ENCODE results near the gene MPP2.

MPP2 gene

DNA sequence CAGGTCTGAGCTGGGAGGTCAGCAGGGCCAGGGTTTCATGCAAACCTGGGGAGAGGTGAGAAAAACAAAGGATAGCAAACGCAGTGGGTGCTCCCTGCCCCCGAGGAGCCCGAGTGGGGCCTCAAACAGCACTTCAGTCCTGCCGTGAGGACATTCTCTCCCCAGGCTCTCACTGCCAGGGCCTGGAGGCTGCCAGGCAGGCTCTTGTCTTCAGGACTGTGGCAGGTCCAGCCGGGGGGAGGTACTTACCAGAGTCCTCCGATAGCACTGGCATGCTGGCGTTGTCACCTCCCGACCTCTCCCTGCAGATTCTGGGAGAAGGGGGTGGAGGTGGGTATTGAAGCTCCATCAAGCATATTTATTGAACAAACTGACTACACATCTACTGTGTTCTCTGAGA lies 75.7 kb downstream of the MPP2 start:
- in situ Hi-C loops (cut with MboI; ENCODE audit: low pct_unique_long_range_greater_than_20kb, low sequenced_read_pairs, unreplicated experiment), result no loop called here
- TF ChIP-seq, protein P1, sequence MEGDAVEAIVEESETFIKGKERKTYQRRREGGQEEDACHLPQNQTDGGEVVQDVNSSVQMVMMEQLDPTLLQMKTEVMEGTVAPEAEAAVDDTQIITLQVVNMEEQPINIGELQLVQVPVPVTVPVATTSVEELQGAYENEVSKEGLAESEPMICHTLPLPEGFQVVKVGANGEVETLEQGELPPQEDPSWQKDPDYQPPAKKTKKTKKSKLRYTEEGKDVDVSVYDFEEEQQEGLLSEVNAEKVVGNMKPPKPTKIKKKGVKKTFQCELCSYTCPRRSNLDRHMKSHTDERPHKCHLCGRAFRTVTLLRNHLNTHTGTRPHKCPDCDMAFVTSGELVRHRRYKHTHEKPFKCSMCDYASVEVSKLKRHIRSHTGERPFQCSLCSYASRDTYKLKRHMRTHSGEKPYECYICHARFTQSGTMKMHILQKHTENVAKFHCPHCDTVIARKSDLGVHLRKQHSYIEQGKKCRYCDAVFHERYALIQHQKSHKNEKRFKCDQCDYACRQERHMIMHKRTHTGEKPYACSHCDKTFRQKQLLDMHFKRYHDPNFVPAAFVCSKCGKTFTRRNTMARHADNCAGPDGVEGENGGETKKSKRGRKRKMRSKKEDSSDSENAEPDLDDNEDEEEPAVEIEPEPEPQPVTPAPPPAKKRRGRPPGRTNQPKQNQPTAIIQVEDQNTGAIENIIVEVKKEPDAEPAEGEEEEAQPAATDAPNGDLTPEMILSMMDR (IDR thresholded peaks at IDR 0.05; ENCODE audit: extremely low read depth, insufficient read depth, missing control alignments), result no peak
- no peak for DNase-seq (ENCODE audit: low spot score)

DNA sequence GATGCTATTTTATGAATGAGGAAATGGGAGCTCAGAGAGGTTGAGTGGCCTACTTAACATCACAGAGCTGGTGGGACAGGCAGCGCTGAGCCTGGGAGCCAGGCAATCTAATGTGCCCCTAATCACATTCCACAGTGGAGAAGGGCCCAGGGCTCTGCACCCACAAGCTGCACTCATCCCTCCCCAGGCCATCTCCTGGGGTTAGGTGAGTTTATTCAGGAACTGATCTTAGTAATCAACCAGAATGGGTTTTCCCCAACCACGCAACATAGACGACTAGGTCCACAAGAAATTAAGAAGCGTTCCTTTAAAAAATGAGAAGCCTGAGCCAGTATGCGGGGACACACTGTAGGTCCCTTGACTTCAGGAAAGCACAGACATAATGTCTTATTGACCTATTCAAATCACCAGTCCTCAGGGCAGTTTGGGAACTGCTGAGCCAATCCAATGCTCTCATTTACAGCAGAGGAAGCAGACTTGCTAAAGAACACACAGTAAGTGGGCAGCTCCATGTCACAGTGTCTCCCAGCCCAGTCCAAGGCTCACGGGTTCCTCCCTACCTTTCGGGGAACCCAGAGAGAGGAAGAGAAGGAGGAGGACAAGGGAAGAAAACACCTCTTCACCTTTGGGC lies 76.7 kb downstream of the MPP2 start:
- no peak for DNase-seq (ENCODE audit: low spot score)
- TF ChIP-seq, protein P1 (IDR thresholded peaks at IDR 0.05; ENCODE audit: extremely low read depth, insufficient read depth, missing control alignments), result no peak
- in situ Hi-C loops (cut with MboI; ENCODE audit: low pct_unique_long_range_greater_than_20kb, low sequenced_read_pairs, unreplicated experiment), result no loop called here

DNA sequence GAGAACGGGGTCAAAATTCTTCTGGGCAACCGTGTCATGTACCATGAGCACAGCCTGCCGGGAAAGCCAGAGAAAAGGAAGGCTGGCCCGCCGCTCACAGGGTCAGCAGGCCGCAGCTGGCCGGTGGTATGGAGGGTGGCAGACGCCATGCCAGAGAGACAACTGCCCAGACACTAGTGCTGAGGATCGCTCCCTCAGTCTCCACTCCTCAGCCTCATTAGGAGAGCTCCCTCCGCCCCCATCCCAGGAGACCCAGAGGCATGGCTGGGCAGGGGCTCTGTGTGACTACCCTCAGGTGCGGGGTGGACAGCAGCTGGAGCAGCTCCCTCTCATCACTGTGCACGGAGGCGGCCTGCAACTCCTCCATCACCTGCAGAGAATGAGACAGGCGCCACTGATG lies 77.6 kb downstream of the MPP2 start:
- TF ChIP-seq, protein P1 (IDR thresholded peaks at IDR 0.05; ENCODE audit: extremely low read depth, insufficient read depth, missing control alignments), result no peak
- in situ Hi-C loops (cut with MboI; ENCODE audit: low pct_unique_long_range_greater_than_20kb, low sequenced_read_pairs, unreplicated experiment), result no loop called here

DNA sequence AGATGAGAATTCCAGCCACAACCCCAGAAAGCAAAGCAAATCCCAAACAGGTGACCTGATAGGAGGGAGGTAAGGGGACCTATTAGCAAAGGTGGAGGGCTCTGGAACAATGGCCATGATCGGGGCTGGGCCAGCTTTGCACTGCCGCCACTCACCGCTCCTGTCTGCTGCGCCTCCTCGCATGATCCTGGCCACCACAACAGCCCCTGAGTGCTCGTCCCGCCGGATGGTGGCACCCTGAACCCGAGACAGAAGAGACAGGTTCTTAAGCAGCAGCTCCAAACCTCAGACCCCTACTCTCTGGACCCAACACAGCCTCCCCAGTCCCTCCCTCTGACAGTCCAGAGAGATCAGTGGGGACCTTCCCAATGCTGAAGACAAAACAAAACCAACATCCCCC lies 79.7 kb downstream of the MPP2 start:
- in situ Hi-C loops (cut with MboI; ENCODE audit: low pct_unique_long_range_greater_than_20kb, low sequenced_read_pairs, unreplicated experiment), result no loop called here
- no peak for DNase-seq (ENCODE audit: low spot score)
- TF ChIP-seq, protein P1 (IDR thresholded peaks at IDR 0.05; ENCODE audit: extremely low read depth, insufficient read depth, missing control alignments), result no peak

More for the DNA sequence above, 77.6 kb downstream of the MPP2 start:
- DNase-seq (ENCODE audit: low spot score), result no peak

DNA sequence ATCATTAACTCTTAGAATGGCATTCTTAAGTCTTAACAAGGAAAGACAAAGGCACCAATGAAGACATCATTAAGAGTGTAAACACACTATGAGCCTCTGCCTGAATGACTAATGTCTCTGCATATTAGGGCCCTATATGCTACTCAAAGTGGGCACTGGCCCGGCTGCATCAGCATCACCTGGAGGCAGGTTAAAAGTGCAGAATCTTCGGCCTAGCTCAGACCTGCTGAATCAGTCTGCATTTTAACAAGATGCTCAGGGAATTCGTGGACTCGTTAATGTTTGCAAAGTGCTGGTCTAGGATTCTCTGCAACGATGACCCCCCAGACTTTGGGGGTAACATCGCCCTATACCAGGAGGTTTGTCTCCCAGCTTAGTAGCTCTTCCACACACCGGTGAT lies 81.1 kb downstream of the MPP2 start:
- no peak for DNase-seq (ENCODE audit: low spot score)
- TF ChIP-seq, protein P1 (IDR thresholded peaks at IDR 0.05; ENCODE audit: extremely low read depth, insufficient read depth, missing control alignments), result no peak
- in situ Hi-C loops (cut with MboI; ENCODE audit: low pct_unique_long_range_greater_than_20kb, low sequenced_read_pairs, unreplicated experiment), result no loop called here

DNA sequence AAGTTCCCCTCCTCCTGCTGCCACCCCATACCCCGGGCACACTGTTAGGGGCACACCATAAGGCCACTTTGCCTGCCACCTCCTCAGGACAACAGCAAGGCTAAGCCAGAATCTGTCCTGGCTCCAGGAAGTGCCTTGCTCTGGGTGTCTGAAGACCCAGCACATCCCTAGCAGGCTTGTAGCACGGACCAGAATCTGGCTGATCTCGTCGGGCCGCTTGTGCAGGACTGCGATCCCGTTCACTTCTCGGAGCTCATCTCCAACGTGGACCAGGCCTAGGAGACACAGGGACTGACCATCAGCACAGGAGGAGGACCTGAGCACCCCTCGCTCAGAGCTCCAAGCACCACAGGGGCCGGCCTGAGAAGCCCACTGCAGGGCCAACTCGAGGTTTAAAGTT lies 81.8 kb downstream of the MPP2 start:
- DNase-seq (ENCODE audit: low spot score), result no peak
- TF ChIP-seq, protein P1 (IDR thresholded peaks at IDR 0.05; ENCODE audit: extremely low read depth, insufficient read depth, missing control alignments), result no peak
- in situ Hi-C loops (cut with MboI; ENCODE audit: low pct_unique_long_range_greater_than_20kb, low sequenced_read_pairs, unreplicated experiment), result no loop called here
